Osteocyte (in vitro differentiated cells): ENCODE data around the gene TRPM6. TPM values are rescaled to one million over a fixed set of nuclear protein-coding genes. Genes with fewer than 3 reads are reported as not detected.

Experiments used
- DNase-seq: peaks from one replicate; pipeline ENCODE4 v3.0.0; 2021; ENCODE audit warnings: mixed read lengths; ENCODE audit not compliant: unreplicated experiment; ENCODE audit errors: extremely low spot score
- H3K27ac Mint-ChIP-seq: one replicate; pipeline ENCODE4 v1.8.0; 2021; ENCODE audit warnings: mild to moderate bottlenecking, mixed read lengths; ENCODE audit not compliant: unreplicated experiment
- H3K27me3 Mint-ChIP-seq: one replicate; pipeline ENCODE4 v1.8.0; 2021; ENCODE audit warnings: mixed read lengths; ENCODE audit not compliant: unreplicated experiment
- H3K36me3 Mint-ChIP-seq: one replicate; pipeline ENCODE4 v1.8.0; 2021; ENCODE audit warnings: mixed read lengths; ENCODE audit not compliant: unreplicated experiment
- H3K4me1 Mint-ChIP-seq: one replicate; pipeline ENCODE4 v1.8.0; 2021; ENCODE audit warnings: mixed read lengths; ENCODE audit not compliant: unreplicated experiment
- H3K4me3 Mint-ChIP-seq: one replicate; pipeline ENCODE4 v1.8.0; 2021; ENCODE audit warnings: mild to moderate bottlenecking, moderate library complexity, mixed read lengths; ENCODE audit not compliant: unreplicated experiment
- H3K9me3 Mint-ChIP-seq: one replicate; pipeline ENCODE4 v1.8.0; 2021; ENCODE audit warnings: mixed read lengths; ENCODE audit not compliant: unreplicated experiment
- total RNA-seq: library from RNA; stranded (reverse); gene quantifications from 2 replicates; pipeline ENCODE4 v1.2.1, GENCODE V29; 2021
- TF ChIP-seq, protein P1 (sequence below): fragments of 200-600 bp; sonication (generic); IDR thresholded peaks from 2 replicates; pipeline ENCODE4 v1.5.0; 2021; ENCODE audit warnings: antibody characterized with exemption, mild to moderate bottlenecking, moderate library complexity

The TRPM6 gene
- total RNA-seq, 1 donor from 2014 or later, result not detected

DNA sequence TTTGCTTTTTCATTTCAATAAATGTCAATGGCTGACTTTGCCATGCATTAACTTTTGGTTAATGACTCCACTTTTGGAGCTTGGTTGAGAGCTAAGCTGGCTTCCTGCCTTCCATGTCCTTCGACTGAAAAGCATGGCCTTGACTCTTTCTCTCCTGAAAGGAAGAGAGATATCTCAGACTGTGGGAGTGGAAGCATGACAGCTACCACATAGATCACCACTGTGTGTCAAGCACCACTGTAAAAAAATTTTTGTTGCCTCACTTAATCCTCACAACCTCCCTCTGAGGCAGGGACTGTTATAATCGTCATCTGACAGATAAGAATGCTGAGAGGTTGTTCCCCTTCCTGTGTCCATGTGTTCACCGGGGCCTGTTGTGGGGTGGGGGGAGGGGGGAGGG is 205.8 kb downstream of the TRPM6 start:
- no peak overlapping the region for H3K4me3 Mint-ChIP-seq
- TF ChIP-seq, protein P1, sequence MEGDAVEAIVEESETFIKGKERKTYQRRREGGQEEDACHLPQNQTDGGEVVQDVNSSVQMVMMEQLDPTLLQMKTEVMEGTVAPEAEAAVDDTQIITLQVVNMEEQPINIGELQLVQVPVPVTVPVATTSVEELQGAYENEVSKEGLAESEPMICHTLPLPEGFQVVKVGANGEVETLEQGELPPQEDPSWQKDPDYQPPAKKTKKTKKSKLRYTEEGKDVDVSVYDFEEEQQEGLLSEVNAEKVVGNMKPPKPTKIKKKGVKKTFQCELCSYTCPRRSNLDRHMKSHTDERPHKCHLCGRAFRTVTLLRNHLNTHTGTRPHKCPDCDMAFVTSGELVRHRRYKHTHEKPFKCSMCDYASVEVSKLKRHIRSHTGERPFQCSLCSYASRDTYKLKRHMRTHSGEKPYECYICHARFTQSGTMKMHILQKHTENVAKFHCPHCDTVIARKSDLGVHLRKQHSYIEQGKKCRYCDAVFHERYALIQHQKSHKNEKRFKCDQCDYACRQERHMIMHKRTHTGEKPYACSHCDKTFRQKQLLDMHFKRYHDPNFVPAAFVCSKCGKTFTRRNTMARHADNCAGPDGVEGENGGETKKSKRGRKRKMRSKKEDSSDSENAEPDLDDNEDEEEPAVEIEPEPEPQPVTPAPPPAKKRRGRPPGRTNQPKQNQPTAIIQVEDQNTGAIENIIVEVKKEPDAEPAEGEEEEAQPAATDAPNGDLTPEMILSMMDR, result no peak
- no peaks in the 10 kb centered on the region for H3K36me3 Mint-ChIP-seq
- DNase-seq, result no peak
- no peak overlapping the region for H3K27ac Mint-ChIP-seq
- H3K27me3 Mint-ChIP-seq, result peaks cover 5% of the 10 kb centered on the region
- no peaks in the 10 kb centered on the region for H3K4me1 Mint-ChIP-seq
- H3K9me3 Mint-ChIP-seq, result no peaks in the 10 kb centered on the region

- Mint-ChIP-seq H3K27ac (no peak overlapping the region), H3K4me1 (no peaks in the 10 kb centered on the region), H3K27me3 (no peaks in the 10 kb centered on the region), H3K4me3 (no peak overlapping the region), H3K36me3 (no peaks in the 10 kb centered on the region), H3K9me3 (no peaks in the 10 kb centered on the region)
- TF ChIP-seq, protein P1, result no peak
- no peak for DNase-seq
These were observed 213.6 kb downstream of the TRPM6 start for GRCh38 chr9:74674077-74674476.

Other genes starting within 250 kb of the TRPM6 start
- gene C9orf40, start 65.0 kb upstream of the TRPM6 start, total RNA-seq, result 5.5 and 5.9 TPM in 2 replicates
- gene CARNMT1, start 140.4 kb upstream of the TRPM6 start, total RNA-seq, result 13.4 and 14.1 TPM in 2 replicates
- gene NMRK1, start 200.2 kb upstream of the TRPM6 start, total RNA-seq, result 11.4 and 11.9 TPM in 2 replicates
- gene OSTF1, start 200.6 kb upstream of the TRPM6 start, total RNA-seq, result 21.4 and 21.8 TPM in 2 replicates